ENCODE results near the gene XPC.

XPC gene

DNA sequence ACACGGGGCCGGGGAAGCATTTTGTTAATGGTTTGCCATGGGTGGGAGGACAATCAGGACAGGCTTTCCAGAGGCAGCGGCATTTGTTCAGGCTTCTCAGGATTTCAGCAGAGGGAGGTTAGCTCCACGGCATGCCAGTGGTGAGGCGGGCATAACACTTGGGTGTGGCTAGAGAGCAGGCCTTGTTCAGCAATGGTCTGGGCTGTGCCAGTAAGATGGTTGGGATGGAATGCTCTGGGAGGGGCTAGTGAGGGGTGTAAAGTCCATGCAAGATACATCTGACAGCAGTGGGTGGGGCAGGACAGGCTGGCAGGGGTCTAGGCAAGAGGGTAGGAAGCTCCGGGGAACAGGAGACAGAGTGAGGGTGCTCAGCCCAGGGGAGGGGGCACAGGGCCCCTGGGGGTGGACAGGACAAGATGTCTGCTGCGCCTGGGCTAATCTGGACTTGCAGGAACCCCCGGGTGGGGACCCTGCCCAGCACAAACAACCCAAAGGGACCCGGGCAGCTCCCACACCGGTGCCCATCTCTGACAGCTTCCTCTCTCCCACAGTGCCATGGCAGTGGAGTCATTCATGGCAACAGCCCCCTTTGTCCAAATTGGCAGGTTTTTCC lies 45.1 kb downstream of the XPC start:
- Histone ChIP-seq H4K20me1 (ENCODE audit: insufficient read depth, low read length) (peaks cover 15% of the 10 kb centered on the region; the same call in 1 of the 2 replicates), H3K9me3 (ENCODE audit: insufficient read depth, low read length, severe bottlenecking) (no peaks in the 10 kb centered on the region), H3K4me1 (ENCODE audit: insufficient read depth, low read length) (no peaks in the 10 kb centered on the region), H3K79me2 (ENCODE audit: insufficient read depth, low read length) (peaks cover 8% of the 10 kb centered on the region), H3K36me3 (ENCODE audit: insufficient read depth, low read length) (peaks cover 94% of the 10 kb centered on the region), H3K4me3 (ENCODE audit: low read depth in 1 of 2, low read length in 2 of 2) (no peak overlapping the region), H3K4me2 (ENCODE audit: insufficient read depth, low read length) (no peak overlapping the region), H3K27me3 (ENCODE audit: insufficient read depth, low read length, poor library complexity) (no peaks in the 10 kb centered on the region), H2AFZ (ENCODE audit: low read depth, low read length) (no peak overlapping the region), H3K27ac (ENCODE audit: low read length) (no peak overlapping the region), H3K9ac (ENCODE audit: low read depth, low read length) (no peak overlapping the region)
- no peak for TF ChIP-seq EZH2 (IDR thresholded peaks at IDR 0.05; ENCODE audit: borderline replicate concordance, low read depth, low read length, severe bottlenecking)
- DNase-seq = no peak
- ATAC-seq (ENCODE audit: insufficient read depth, low read depth) = no peak

DNA sequence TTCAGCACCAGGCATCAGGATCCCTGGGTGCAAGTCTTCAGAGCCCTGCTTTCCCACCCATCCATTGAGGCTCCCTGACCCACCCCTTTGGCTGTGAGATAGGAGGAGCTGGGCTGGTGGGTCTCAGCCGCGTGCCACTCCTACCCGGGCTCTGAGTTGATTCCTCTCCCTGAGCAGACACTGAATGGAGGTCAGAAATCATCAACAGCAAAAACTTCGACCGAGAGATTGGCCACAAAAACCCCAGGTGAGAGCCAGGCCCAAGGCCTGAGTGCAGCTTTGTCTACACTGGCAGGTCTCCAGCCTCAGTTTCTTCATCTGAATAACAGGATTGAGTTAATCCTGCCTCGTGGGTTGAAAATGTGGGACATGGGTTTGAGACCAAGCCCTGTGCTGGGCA lies 45.7 kb downstream of the XPC start:
- no peak overlapping the region for H3K4me3 ChIP-seq (ENCODE audit: low read depth in 1 of 2, low read length in 2 of 2)
- H3K79me2 ChIP-seq (ENCODE audit: insufficient read depth, low read length) = peaks cover 14% of the 10 kb centered on the region
- H4K20me1 ChIP-seq (ENCODE audit: insufficient read depth, low read length) = peaks cover 22% of the 10 kb centered on the region
- H2AFZ ChIP-seq (ENCODE audit: low read depth, low read length) = no peak overlapping the region
- ATAC-seq (ENCODE audit: insufficient read depth, low read depth) (no peak), DNase-seq (no peak)
- H3K36me3 ChIP-seq (ENCODE audit: insufficient read depth, low read length) = peaks cover 94% of the 10 kb centered on the region
- H3K9ac ChIP-seq (ENCODE audit: low read depth, low read length) = no peak overlapping the region
- TF ChIP-seq, protein P1, sequence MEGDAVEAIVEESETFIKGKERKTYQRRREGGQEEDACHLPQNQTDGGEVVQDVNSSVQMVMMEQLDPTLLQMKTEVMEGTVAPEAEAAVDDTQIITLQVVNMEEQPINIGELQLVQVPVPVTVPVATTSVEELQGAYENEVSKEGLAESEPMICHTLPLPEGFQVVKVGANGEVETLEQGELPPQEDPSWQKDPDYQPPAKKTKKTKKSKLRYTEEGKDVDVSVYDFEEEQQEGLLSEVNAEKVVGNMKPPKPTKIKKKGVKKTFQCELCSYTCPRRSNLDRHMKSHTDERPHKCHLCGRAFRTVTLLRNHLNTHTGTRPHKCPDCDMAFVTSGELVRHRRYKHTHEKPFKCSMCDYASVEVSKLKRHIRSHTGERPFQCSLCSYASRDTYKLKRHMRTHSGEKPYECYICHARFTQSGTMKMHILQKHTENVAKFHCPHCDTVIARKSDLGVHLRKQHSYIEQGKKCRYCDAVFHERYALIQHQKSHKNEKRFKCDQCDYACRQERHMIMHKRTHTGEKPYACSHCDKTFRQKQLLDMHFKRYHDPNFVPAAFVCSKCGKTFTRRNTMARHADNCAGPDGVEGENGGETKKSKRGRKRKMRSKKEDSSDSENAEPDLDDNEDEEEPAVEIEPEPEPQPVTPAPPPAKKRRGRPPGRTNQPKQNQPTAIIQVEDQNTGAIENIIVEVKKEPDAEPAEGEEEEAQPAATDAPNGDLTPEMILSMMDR (IDR thresholded peaks at IDR 0.05; ENCODE audit: borderline replicate concordance, extremely low read depth, low read length, poor library complexity, severe bottlenecking) = no peak
- no peak for TF ChIP-seq EZH2 (IDR thresholded peaks at IDR 0.05; ENCODE audit: borderline replicate concordance, low read depth, low read length, severe bottlenecking)
- H3K27me3 ChIP-seq (ENCODE audit: insufficient read depth, low read length, poor library complexity) = no peaks in the 10 kb centered on the region
- no peaks in the 10 kb centered on the region for H3K9me3 ChIP-seq (ENCODE audit: insufficient read depth, low read length, severe bottlenecking)
- no peak overlapping the region for H3K4me2 ChIP-seq (ENCODE audit: insufficient read depth, low read length)
- no peak overlapping the region for H3K27ac ChIP-seq (ENCODE audit: low read length)
- H3K4me1 ChIP-seq (ENCODE audit: insufficient read depth, low read length) = no peaks in the 10 kb centered on the region

DNA sequence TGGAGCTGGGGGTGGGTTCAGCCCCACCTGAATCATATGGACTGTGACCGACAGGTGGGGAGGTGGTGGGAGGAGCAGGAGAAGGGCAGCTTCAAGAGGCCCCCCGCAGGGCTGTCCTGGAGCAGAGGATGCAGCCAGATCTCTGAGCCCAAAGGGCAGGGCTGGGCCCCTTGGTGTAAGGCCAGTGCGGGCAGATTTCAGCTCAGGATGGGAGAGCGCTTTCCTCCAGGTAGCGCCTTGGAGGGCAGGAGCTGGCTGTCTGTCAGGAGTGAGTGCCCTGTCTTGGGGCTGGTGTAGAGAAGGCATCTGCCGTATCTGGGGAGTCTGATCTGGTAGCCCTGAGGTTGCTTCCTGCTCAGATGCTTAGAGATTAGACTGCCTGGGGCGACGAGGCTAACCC lies 46.3 kb downstream of the XPC start:
- Histone ChIP-seq H3K36me3 (ENCODE audit: insufficient read depth, low read length) (peaks cover 96% of the 10 kb centered on the region), H4K20me1 (ENCODE audit: insufficient read depth, low read length) (peaks cover 25% of the 10 kb centered on the region), H3K9me3 (ENCODE audit: insufficient read depth, low read length, severe bottlenecking) (no peaks in the 10 kb centered on the region), H3K27ac (ENCODE audit: low read length) (no peak overlapping the region), H3K4me1 (ENCODE audit: insufficient read depth, low read length) (peaks cover 2% of the 10 kb centered on the region; the same call in 1 of the 2 replicates), H3K4me2 (ENCODE audit: insufficient read depth, low read length) (no peak overlapping the region), H2AFZ (ENCODE audit: low read depth, low read length) (no peak overlapping the region), H3K27me3 (ENCODE audit: insufficient read depth, low read length, poor library complexity) (no peaks in the 10 kb centered on the region), H3K9ac (ENCODE audit: low read depth, low read length) (no peak overlapping the region), H3K4me3 (ENCODE audit: low read depth in 1 of 2, low read length in 2 of 2) (no peak overlapping the region), H3K79me2 (ENCODE audit: insufficient read depth, low read length) (peaks cover 19% of the 10 kb centered on the region)
- TF ChIP-seq, protein P1 (IDR thresholded peaks at IDR 0.05; ENCODE audit: borderline replicate concordance, extremely low read depth, low read length, poor library complexity, severe bottlenecking) = no peak
- TF ChIP-seq EZH2 (IDR thresholded peaks at IDR 0.05; ENCODE audit: borderline replicate concordance, low read depth, low read length, severe bottlenecking) = no peak
- DNase-seq (no peak), ATAC-seq (ENCODE audit: insufficient read depth, low read depth) (no peak)

DNA sequence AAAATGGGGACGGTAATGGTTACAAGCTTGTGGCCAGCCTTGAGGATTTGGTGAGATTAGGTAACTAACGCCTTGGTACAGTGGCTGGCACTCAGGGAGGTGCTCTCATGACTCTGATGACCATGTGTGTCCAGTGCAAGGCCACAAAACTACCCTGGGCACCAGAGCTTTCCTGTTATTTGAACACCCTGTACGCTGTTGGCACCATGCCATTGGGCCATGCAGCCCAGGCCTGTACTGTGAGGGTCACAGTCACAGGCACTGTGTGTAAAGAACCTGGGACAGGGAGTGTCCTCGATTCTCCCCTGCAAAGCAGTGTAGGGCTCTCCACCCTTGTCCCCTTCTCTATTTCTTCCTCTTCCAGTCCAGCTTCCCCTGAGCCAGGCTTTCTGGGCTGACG lies 47.3 kb downstream of the XPC start:
- Histone ChIP-seq H3K4me3 (ENCODE audit: low read depth in 1 of 2, low read length in 2 of 2) (no peak overlapping the region), H3K9me3 (ENCODE audit: insufficient read depth, low read length, severe bottlenecking) (no peaks in the 10 kb centered on the region), H3K4me1 (ENCODE audit: insufficient read depth, low read length) (peaks cover 12% of the 10 kb centered on the region), H3K4me2 (ENCODE audit: insufficient read depth, low read length) (no peak overlapping the region), H3K27me3 (ENCODE audit: insufficient read depth, low read length, poor library complexity) (no peaks in the 10 kb centered on the region), H3K79me2 (ENCODE audit: insufficient read depth, low read length) (peaks cover 29% of the 10 kb centered on the region), H2AFZ (ENCODE audit: low read depth, low read length) (no peak overlapping the region), H3K36me3 (ENCODE audit: insufficient read depth, low read length) (peaks cover 87% of the 10 kb centered on the region), H3K9ac (ENCODE audit: low read depth, low read length) (no peak overlapping the region), H4K20me1 (ENCODE audit: insufficient read depth, low read length) (peaks cover 34% of the 10 kb centered on the region), H3K27ac (ENCODE audit: low read length) (no peak overlapping the region)
- TF ChIP-seq EZH2 (IDR thresholded peaks at IDR 0.05; ENCODE audit: borderline replicate concordance, low read depth, low read length, severe bottlenecking) = no peak
- ATAC-seq (ENCODE audit: insufficient read depth, low read depth) = no peak
- DNase-seq = no peak

Data from DND-41 (cell line).